Central memory CD8-positive, alpha-beta T cell (primary cell): Measurements from ENCODE around the gene SLC22A2.

Source experiments
- ATAC-seq: fragments of 150-1000 bp; cut with Tn5 transposase; replicated peaks from 2 replicates; pipeline ENCODE4 v1.10.0; 2022; ENCODE audit warnings: mild to moderate bottlenecking, moderate FRiP score, moderate number of reproducible peaks; ENCODE audit not compliant: poor library complexity, severe bottlenecking; ENCODE audit errors: extremely low read depth
- DNase-seq, 2 donors: peaks; one replicate each; pipeline ENCODE4 v3.0.0; 2021; ENCODE audit warnings: low spot score in 2 of 2
- H3K27ac Mint-ChIP-seq: one replicate; pipeline ENCODE4 v1.8.0; 2022; ENCODE audit warnings: low read depth, mild to moderate bottlenecking, moderate library complexity, mixed read lengths
- H3K27me3 Mint-ChIP-seq: one replicate; pipeline ENCODE4 v1.8.0; 2022; ENCODE audit warnings: mixed read lengths
- H3K36me3 Mint-ChIP-seq: one replicate; pipeline ENCODE4 v1.8.0; 2022; ENCODE audit warnings: mild to moderate bottlenecking, moderate library complexity, mixed read lengths; ENCODE audit not compliant: insufficient read depth
- H3K4me1 Mint-ChIP-seq: one replicate; pipeline ENCODE4 v1.8.0; 2022; ENCODE audit warnings: mixed read lengths
- H3K4me3 Mint-ChIP-seq: one replicate; pipeline ENCODE4 v1.8.0; 2022; ENCODE audit warnings: mild to moderate bottlenecking, moderate library complexity, mixed read lengths
- H3K9me3 Mint-ChIP-seq: one replicate; pipeline ENCODE4 v1.8.0; 2022; ENCODE audit warnings: mixed read lengths

SLC22A2 gene

DNA sequence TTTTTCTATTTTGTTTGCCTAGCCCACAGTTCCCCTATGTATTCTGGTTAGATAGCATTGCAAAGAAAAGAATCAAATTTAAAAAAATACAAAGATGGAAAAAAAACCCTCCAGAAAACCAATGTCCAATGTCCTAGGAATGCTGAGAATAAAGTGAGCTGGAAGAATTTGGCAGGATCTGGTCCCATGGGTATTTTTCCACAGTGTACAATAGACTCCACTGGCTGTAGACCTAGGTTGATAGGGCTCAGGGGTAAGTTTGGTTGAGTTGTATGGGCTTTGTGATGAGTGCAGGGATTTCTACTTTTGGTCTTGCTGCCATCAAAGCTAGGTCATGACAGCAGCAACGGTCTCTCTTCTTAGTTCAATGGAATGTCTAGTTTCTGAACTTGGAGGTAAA lies 41.5 kb downstream of the SLC22A2 start:
- Mint-ChIP-seq H3K4me3 (no peak overlapping the region), H3K27me3 (peaks cover 59% of the 10 kb centered on the region), H3K36me3 (no peaks in the 10 kb centered on the region), H3K4me1 (no peaks in the 10 kb centered on the region), H3K9me3 (no peaks in the 10 kb centered on the region), H3K27ac (no peak overlapping the region)
- DNase-seq = no peak
- no peak for ATAC-seq

DNA sequence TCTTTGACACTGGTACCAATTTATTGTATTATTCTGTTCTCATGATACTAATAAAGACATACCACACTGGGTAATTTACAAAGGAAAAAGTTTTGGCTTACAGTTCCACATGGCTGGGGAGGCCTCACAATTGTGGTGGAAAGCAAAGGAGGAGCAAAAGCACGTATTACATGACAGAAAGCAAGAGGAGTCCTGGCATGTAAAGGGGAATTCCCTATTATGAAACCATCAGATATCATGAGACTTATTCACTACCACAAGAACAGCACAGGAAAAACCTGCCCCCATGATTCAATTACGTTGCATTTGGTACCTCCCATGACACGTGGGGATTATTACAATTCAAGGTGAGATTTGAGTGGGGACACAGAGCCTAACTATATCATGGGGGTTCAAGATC lies 43.4 kb downstream of the SLC22A2 start:
- no peak for ATAC-seq
- DNase-seq = no peak
- Mint-ChIP-seq H3K36me3 (no peaks in the 10 kb centered on the region), H3K9me3 (no peaks in the 10 kb centered on the region), H3K4me1 (no peaks in the 10 kb centered on the region), H3K27ac (no peak overlapping the region), H3K27me3 (peaks cover 77% of the 10 kb centered on the region), H3K4me3 (no peak overlapping the region)

DNA sequence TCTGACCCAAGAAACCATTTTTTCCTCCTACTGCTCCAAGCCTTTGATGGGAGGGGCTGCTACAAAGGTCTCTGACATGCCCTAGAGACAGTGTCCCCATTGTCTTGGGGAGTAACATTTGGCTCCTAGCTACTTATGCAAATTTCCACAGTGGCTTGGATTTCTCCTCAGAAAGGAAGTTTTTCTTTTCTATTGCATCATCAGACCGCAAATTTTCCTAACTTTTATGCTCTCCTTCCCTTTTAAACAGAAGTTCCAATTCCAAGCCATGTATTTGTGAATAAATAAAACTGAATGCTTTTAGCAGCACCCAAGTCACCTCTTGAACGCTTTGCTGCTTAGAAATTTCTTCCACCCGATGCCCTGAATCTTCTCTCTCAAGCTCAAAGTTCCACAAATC lies 51.0 kb downstream of the SLC22A2 start:
- H3K9me3 Mint-ChIP-seq = peaks cover 7% of the 10 kb centered on the region
- no peak for ATAC-seq
- peaks cover 81% of the 10 kb centered on the region for H3K27me3 Mint-ChIP-seq
- H3K36me3 Mint-ChIP-seq = no peaks in the 10 kb centered on the region
- DNase-seq = no peak
- H3K27ac Mint-ChIP-seq = no peak overlapping the region
- H3K4me3 Mint-ChIP-seq = no peak overlapping the region
- H3K4me1 Mint-ChIP-seq = no peaks in the 10 kb centered on the region

DNA sequence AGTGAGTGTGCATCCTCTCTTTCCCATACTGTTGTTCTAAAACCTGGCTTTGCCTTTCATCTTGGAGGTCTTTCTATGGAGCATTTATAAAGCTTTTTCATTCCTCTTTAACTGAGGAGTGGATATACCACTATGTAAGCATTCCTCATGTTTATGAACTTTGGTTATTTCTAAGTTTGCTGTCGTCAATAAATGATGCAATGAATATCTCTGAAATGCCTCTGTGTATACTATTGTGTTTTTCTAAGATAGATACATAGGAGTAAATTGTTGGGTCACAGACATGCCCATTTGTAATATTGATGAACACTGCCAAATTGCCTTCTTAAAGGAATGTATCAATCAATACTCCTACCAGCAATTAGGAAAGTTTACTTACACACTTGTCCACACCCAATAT lies 53.9 kb downstream of the SLC22A2 start:
- Mint-ChIP-seq H3K4me1 (no peaks in the 10 kb centered on the region), H3K27me3 (peaks cover 79% of the 10 kb centered on the region), H3K9me3 (peaks cover 14% of the 10 kb centered on the region), H3K36me3 (no peaks in the 10 kb centered on the region), H3K4me3 (no peak overlapping the region), H3K27ac (no peak overlapping the region)
- no peak for DNase-seq
- no peak for ATAC-seq

DNA sequence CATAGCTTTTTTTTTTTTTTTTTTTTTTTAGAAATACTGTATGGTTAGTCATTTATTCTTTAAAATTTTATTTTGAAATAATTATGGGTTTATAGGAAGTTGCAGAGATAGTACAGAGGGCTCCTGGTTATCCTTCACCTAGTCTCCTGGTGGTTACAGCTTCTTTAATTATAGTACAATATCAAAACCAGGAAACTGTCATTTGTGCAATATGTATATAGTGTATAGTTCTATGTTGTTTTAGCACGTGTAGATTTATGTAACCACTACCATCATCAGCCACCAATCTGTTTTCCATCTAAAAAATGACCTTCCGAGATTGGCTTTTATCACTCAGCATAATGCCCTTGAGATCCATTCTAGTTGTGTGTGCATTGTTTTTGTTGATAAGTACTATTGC lies 54.7 kb downstream of the SLC22A2 start:
- no peak for DNase-seq
- peaks cover 14% of the 10 kb centered on the region for H3K9me3 Mint-ChIP-seq

DNA sequence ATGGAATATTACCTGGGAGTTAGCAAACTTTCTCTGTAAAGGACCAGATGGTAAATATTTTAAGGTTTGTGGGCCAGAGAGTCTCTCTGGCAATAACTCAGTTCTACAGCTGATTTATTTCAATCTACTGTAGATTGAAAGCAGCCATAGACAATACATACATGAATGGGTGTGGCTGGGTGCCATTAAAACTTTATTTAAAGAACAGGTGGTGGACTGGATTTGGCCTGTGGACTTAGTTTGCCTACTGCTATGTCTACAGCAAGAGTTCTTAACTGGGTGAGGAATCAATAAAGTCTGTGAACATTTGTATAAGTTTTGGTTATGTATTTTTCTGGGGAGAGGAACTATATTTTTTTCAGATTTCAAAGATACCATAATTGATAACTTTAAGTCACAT lies 55.1 kb downstream of the SLC22A2 start:
- Mint-ChIP-seq H3K9me3 (peaks cover 14% of the 10 kb centered on the region), H3K4me3 (no peak overlapping the region), H3K27ac (no peak overlapping the region), H3K4me1 (no peaks in the 10 kb centered on the region), H3K36me3 (no peaks in the 10 kb centered on the region), H3K27me3 (peaks cover 72% of the 10 kb centered on the region)
- DNase-seq (no peak), ATAC-seq (no peak)

More for the DNA sequence above, 54.7 kb downstream of the SLC22A2 start:
- H3K27ac Mint-ChIP-seq = no peak overlapping the region
- no peak for ATAC-seq
- H3K4me3 Mint-ChIP-seq = no peak overlapping the region
- H3K36me3 Mint-ChIP-seq = no peaks in the 10 kb centered on the region
- no peaks in the 10 kb centered on the region for H3K4me1 Mint-ChIP-seq
- H3K27me3 Mint-ChIP-seq = peaks cover 76% of the 10 kb centered on the region

DNA sequence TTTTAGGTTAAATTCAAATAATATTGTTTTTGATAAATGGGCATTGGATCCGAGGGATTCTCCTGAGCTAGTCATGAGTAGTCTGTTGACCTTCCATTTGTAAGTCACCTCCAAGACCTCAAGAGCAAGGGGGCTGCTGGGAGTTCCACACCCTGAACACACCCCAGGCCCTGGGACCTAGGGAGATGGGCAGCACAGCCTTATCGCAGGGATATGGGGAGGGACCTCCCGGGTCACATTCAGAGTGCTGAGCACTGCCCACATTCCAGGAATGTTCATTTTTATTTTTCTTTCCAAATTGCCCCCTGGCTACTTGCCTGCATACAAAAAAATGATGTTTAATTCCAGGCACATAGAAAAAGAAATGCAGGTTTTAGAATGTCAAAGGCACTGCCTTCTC lies 55.5 kb downstream of the SLC22A2 start:
- no peak for ATAC-seq
- DNase-seq = no peak
- H3K4me1 Mint-ChIP-seq = no peaks in the 10 kb centered on the region
- no peak overlapping the region for H3K27ac Mint-ChIP-seq
- no peak overlapping the region for H3K4me3 Mint-ChIP-seq
- H3K27me3 Mint-ChIP-seq = peaks cover 67% of the 10 kb centered on the region
- H3K9me3 Mint-ChIP-seq = peaks cover 11% of the 10 kb centered on the region
- H3K36me3 Mint-ChIP-seq = no peaks in the 10 kb centered on the region

DNA sequence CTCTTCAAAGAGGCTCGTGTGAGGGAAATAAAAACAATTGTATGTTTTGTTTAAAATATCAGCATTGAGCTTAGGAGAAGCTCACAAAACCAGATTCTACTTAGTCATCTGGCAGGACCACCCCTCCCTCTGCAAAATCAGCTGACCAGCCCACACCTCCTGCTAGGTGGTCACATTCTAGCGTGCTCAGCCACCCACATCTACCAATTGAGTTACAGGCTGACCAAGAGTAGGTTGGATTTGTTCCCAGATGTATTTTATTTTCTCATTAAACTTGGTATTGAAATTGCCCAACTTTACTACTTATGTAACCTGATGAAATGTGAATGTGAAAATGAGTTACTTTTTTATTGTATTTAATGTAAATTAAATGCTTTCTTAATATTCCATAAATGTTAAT lies 56.2 kb downstream of the SLC22A2 start:
- Mint-ChIP-seq H3K9me3 (peaks cover 12% of the 10 kb centered on the region), H3K27ac (no peak overlapping the region), H3K4me3 (no peak overlapping the region), H3K36me3 (no peaks in the 10 kb centered on the region), H3K4me1 (no peaks in the 10 kb centered on the region), H3K27me3 (peaks cover 66% of the 10 kb centered on the region)
- DNase-seq (no peak), ATAC-seq (no peak)

DNA sequence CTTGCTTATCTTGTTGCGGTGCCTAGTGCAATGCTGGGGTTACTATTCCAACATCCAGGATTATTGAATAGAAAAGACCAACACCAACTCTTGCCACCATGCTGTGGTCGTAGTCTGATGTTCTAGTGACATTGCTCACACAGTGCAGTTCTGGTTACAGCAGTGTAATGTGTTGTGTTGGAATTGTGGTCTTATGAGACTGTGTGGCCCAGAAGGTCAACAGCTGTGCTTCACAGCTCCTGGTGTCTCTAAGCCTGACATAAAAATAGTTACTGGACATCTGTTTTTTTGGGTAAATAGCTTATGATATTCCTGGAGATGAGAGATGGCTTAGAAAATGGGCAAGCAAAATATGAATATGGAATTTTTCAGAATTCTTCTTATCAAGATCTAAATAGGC lies 57.6 kb downstream of the SLC22A2 start:
- Mint-ChIP-seq H3K27me3 (peaks cover 70% of the 10 kb centered on the region), H3K4me3 (no peak overlapping the region), H3K4me1 (no peaks in the 10 kb centered on the region), H3K36me3 (no peaks in the 10 kb centered on the region), H3K27ac (no peak overlapping the region), H3K9me3 (peaks cover 12% of the 10 kb centered on the region)
- ATAC-seq (no peak), DNase-seq (no peak)

DNA sequence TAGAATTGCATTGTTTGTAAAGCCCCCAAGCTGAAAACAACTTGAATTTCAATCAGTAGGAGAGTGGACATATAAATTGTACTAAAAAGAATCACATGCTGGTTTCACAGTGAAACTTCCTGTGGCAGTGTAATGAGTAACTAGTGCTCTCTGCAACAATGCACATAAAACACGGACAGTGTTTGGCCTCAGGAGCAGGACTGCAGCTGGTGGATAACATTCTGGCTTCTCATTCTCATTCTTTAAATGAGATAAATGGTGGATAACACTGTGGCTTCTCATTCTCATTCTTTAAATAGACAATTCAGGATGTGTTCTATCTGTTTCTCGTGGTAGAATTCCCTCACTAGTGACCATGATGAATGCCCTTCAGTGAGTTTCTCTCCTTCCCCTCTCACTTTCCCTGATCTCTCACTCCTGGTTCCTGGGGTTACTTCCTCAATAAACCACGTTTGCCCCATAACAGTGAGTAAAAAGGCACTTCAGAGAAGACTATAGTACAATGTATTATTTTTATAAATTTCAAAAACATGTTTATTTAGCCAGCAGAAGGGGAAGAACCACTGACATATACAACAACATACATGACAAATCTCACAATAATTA lies 59.9 kb downstream of the SLC22A2 start:
- no peaks in the 10 kb centered on the region for H3K36me3 Mint-ChIP-seq
- ATAC-seq (no peak), DNase-seq (no peak)
- peaks cover 18% of the 10 kb centered on the region for H3K9me3 Mint-ChIP-seq
- no peak overlapping the region for H3K4me3 Mint-ChIP-seq
- no peaks in the 10 kb centered on the region for H3K4me1 Mint-ChIP-seq
- no peak overlapping the region for H3K27ac Mint-ChIP-seq
- H3K27me3 Mint-ChIP-seq = peaks cover 56% of the 10 kb centered on the region

DNA sequence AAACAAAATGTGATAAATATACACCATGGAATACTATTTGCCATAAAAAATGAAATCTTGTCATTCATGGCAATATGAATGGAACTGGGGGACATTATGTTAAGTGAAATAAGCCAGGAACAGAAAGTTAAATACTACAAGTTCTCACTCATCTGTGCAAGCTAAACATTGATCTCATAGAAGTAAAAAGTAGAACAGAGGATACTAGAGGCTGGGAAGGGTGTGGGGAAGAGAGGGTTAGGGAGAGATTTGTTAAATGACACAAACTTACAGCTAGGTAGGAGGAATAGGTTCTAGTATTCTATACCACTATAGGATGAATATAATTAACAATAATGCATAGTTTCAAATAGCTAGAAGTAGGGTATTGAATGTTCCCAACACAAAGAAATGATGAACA lies 61.0 kb downstream of the SLC22A2 start:
- H3K36me3 Mint-ChIP-seq = no peaks in the 10 kb centered on the region
- H3K4me1 Mint-ChIP-seq = no peaks in the 10 kb centered on the region
- DNase-seq = no peak
- H3K27ac Mint-ChIP-seq = no peak overlapping the region
- peaks cover 27% of the 10 kb centered on the region for H3K9me3 Mint-ChIP-seq
- H3K27me3 Mint-ChIP-seq = peaks cover 56% of the 10 kb centered on the region
- no peak overlapping the region for H3K4me3 Mint-ChIP-seq
- ATAC-seq = no peak

DNA sequence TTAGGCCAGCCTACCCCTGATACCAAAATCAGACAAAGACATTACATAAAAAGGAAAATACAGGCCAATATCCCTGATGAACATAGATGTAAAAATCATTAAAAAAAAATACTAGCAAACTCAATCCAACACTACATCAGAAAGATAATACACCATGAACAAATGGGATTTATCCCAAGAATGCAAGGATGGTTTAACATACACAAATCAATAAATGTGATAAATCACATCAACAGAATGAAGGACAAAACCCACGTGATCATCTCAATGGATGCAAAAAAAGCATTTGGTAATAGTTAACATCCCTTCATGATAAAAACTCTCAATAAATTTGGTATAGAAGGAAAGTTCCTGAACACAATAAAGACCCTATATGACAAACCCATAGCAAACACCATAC lies 63.8 kb downstream of the SLC22A2 start:
- no peak for DNase-seq
- Mint-ChIP-seq H3K4me3 (no peak overlapping the region), H3K36me3 (no peaks in the 10 kb centered on the region), H3K27ac (no peak overlapping the region), H3K4me1 (no peaks in the 10 kb centered on the region), H3K9me3 (peaks cover 28% of the 10 kb centered on the region), H3K27me3 (peaks cover 36% of the 10 kb centered on the region)
- ATAC-seq = no peak

DNA sequence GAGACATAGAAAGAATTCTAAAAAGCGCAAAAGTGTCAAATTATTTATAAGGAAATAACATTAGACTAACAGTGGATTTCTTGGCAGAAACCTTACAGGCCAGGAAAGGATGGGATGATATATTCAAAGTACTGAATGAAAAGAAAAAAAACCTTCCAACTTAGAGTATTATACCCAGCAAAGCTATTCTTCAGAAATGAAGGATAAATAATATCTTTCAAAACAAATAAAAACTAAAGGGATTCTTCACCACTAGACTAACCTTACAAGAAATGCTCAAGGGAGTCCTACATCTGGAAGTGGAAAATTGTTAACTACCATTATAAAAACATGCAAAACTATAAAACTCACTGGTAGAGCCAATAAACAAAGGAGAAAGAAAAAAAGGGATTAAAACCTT lies 65.8 kb downstream of the SLC22A2 start:
- no peaks in the 10 kb centered on the region for H3K36me3 Mint-ChIP-seq
- peaks cover 34% of the 10 kb centered on the region for H3K27me3 Mint-ChIP-seq

DNA sequence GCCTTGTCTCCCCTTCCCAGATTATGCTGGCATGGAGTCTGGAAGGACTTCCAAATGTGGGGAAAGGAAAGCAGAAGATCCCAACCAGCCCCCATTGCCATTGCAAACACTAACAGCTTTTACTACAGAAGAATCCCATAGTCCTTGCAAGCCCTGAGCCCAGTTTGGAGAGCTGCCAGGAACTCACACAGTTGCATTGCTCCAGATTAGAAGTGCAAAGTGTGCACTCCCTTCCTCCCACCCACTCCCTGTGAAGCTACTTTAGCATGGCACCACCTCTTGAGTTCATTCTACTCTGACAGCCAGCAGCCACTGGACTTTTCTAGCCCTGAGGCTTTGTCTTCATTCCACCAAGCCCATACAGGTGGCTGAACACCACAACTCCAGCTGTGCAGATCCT lies 67.6 kb downstream of the SLC22A2 start:
- H3K36me3 Mint-ChIP-seq = no peaks in the 10 kb centered on the region
- no peaks in the 10 kb centered on the region for H3K4me1 Mint-ChIP-seq
- peaks cover 15% of the 10 kb centered on the region for H3K27me3 Mint-ChIP-seq
- H3K4me3 Mint-ChIP-seq = no peak overlapping the region
- no peak overlapping the region for H3K27ac Mint-ChIP-seq
- DNase-seq = no peak
- ATAC-seq = no peak
- H3K9me3 Mint-ChIP-seq = peaks cover 22% of the 10 kb centered on the region

More for the DNA sequence above, 65.8 kb downstream of the SLC22A2 start:
- peaks cover 27% of the 10 kb centered on the region for H3K9me3 Mint-ChIP-seq
- ATAC-seq = no peak
- H3K4me1 Mint-ChIP-seq = no peaks in the 10 kb centered on the region
- H3K27ac Mint-ChIP-seq = no peak overlapping the region
- H3K4me3 Mint-ChIP-seq = no peak overlapping the region
- DNase-seq = no peak
